Muscle layer of duodenum (tissue), 2 donors: Measurements from ENCODE around the gene PLD5.
"Not testable (repeated sequence)": the region's sequence is repeated elsewhere in the genome, so short reads cannot be mapped to it uniquely, and the experiment has no call there.

Experiments used
- H3K27ac ChIP-seq: one replicate; pipeline ENCODE4 v1.7.0; 2013; ENCODE audit warnings: mild to moderate bottlenecking, low read length
- H3K27me3 ChIP-seq: one replicate; pipeline ENCODE4 v1.7.0; 2013; ENCODE audit warnings: low read depth, mild to moderate bottlenecking, control low read depth, low read length
- H3K36me3 ChIP-seq, 2 donors: one replicate each; pipeline ENCODE4 v1.7.0; 2013; ENCODE audit warnings: low read length in 2 of 2, control low read depth in 1 of 2, mild to moderate bottlenecking in 1 of 2; ENCODE audit not compliant: insufficient read depth in 2 of 2, control insufficient read depth in 1 of 2
- H3K4me1 ChIP-seq, 2 donors: one replicate each; pipeline ENCODE4 v1.7.0; 2013; ENCODE audit warnings: low read length in 2 of 2, mild to moderate bottlenecking in 2 of 2, control low read depth in 1 of 2, moderate library complexity in 1 of 2; ENCODE audit not compliant: insufficient read depth in 2 of 2, control insufficient read depth in 1 of 2
- H3K4me3 ChIP-seq, 2 donors: one replicate each; pipeline ENCODE4 v1.7.0; 2013; ENCODE audit warnings: low read length in 2 of 2, low read depth in 1 of 2, mild to moderate bottlenecking in 1 of 2
- H3K9me3 ChIP-seq, 2 donors: one replicate each; pipeline ENCODE4 v1.7.0; 2013; ENCODE audit warnings: low read length in 2 of 2, control low read depth in 1 of 2, mild to moderate bottlenecking in 1 of 2; ENCODE audit not compliant: control insufficient read depth in 1 of 2
- donor health status: healthy.

The PLD5 gene

DNA sequence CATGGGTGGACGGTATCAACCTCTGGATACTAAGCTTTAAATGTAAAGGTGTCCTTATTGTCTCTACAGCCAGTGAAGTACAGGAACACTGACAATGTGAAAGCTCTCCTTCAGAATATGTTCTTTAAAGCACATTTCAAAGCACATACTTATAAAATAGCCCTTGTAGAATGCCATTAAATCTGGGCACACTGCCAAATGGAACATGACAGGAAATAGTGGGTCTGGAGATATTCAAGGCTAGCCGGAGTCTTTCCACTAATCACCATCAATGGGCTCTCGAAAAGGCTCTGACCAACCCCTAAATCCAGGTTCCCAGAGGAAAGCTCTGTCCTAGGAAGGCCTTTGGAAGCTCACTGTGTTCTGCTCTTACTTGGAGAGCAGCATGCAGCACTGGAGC is 46.6 kb downstream of the PLD5 start:
- H3K27me3 ChIP-seq = no peaks in the 10 kb centered on the region
- peaks cover 0 to 3% of the 10 kb centered on the region in 2 donors for H3K9me3 ChIP-seq
- no peaks in the 10 kb centered on the region for H3K4me1 ChIP-seq
- no peak overlapping the region for H3K4me3 ChIP-seq
- no peak overlapping the region for H3K27ac ChIP-seq
- H3K36me3 ChIP-seq = no peaks in the 10 kb centered on the region

DNA sequence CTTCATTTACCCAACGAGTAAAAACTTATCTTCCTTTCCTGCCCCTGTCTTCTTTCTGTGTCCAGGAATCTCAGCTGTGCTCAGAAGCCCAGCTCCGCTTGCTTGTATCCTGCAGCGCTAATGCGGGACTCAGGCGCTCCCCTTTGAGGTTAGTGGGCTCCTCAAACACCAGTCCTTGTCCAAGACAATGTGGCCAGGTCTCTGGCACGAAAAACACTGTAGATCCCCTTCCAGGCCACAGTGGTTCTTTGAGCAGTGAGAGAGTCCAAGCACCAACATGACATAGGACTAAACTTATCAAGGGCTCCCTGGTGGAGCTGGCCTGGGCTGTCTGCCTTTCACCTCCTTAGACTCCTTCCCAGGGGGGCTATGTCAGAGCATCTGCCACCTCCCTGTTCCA is 53.7 kb downstream of the PLD5 start:
- Histone ChIP-seq H3K4me3 (no peak overlapping the region), H3K9me3 (no peaks in the 10 kb centered on the region), H3K27me3 (no peaks in the 10 kb centered on the region), H3K4me1 (no peaks in the 10 kb centered on the region), H3K36me3 (no peaks in the 10 kb centered on the region), H3K27ac (no peak overlapping the region)

DNA sequence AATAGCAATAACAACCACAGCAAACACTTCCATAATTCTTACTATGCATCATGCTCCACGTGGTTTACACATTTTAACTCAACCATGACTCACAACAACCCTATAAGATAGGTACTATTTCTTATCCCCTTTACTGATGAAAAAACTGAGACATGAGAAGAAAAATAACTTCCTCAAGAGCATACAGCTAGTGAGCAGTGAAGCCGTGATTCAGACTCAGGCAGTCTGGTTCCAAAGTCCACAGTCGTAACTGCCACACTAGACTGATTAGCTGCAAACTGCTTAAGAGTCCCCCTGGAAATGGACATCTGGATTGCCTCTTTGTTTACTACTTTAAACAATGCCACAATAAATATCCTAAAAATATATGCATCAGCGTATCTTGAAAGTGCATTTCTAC is 55.7 kb downstream of the PLD5 start:
- no peaks in the 10 kb centered on the region for H3K4me1 ChIP-seq
- H3K4me3 ChIP-seq = no peak overlapping the region
- H3K27me3 ChIP-seq = no peaks in the 10 kb centered on the region
- no peaks in the 10 kb centered on the region for H3K36me3 ChIP-seq
- H3K9me3 ChIP-seq = no peaks in the 10 kb centered on the region
- H3K27ac ChIP-seq = no peak overlapping the region

DNA sequence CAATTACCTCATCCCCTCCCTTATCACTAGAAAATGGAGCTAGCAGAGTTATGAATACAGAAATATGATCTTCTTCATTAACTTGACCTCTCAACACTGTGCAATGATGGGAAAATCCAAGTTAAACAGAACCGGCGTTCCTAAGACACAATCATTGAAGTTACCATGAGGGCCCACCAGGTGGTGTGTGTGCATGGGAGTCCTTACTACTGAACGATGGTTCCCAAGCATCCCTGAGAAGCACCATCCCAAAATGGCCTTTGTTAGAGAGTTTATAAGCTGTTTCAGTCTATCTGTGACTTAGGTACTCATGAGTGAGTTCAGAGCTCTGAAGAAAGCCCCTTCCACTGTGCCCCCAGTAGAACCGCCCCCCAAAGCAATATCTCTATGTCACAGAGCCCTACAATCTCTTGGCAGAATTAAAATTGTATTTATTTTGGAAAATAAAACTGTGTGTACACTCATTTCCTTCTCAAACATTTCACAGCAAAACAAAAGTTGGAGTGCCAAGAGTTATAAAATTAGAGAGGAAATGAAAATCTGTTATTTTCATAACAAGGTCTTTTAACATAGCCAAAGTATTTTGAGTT is 56.8 kb downstream of the PLD5 start:
- H3K36me3 ChIP-seq = no peaks in the 10 kb centered on the region
- no peak overlapping the region for H3K27ac ChIP-seq
- no peak overlapping the region for H3K4me3 ChIP-seq
- H3K4me1 ChIP-seq = no peaks in the 10 kb centered on the region
- H3K9me3 ChIP-seq = no peaks in the 10 kb centered on the region
- no peaks in the 10 kb centered on the region for H3K27me3 ChIP-seq

- Histone ChIP-seq H3K27ac (no peak overlapping the region), H3K36me3 (no peaks in the 10 kb centered on the region), H3K9me3 (no peaks in the 10 kb centered on the region), H3K4me1 (no peaks in the 10 kb centered on the region), H3K4me3 (no peak overlapping the region), H3K27me3 (no peaks in the 10 kb centered on the region)
Measured at GRCh38 chr1:242462867-242463266, 61.6 kb downstream of the PLD5 start.

DNA sequence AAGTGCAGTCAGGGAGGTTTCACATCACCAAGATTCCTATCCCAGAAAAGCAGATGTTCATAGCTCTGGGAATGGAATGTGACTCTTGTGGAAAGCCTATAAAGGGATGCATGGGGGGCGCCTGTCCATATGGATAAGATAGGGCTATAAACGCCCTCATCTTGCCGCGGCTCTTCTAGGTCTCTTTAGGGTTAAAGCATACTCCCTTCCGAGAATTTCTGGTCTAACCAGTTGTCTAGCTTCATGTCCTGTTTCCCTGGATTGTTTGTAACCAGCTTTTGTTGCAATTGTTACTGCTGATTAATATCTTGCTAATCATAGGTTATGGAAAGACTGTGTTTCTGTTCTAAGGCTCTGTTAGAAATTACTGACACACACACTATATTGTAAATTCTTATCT is 64.8 kb downstream of the PLD5 start:
- H3K36me3 ChIP-seq, H3K4me3 ChIP-seq, H3K9me3 ChIP-seq, H3K27me3 ChIP-seq, H3K4me1 ChIP-seq, H3K27ac ChIP-seq: not testable (repeated sequence)

DNA sequence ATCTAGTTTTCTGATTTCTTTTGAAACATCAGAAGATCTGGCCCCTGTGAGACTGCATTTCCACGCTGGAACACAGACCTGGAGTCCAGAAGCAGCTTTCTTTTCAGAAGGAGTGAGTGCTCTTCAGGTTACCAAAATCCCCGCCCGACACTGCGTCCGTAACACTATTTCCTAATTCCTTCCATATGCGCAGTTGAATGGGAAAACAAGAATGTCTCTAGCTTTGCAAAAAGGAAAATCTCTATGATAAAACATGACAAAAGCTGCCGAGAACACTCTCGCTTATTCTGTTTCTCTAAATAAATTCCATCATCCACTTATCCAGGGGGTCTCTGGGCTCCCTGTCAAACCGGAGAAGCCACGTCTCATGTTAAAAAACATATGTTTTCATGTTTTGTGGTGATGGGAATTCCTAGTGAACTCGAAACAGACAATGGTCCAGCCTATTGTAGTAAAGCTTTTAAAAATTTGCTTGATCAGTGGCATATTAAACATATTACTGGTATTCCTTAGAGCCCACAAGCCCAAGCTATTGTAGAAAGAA is 67.7 kb downstream of the PLD5 start:
- Histone ChIP-seq H3K9me3 (no peaks in the 10 kb centered on the region), H3K4me1 (no peaks in the 10 kb centered on the region), H3K36me3 (no peaks in the 10 kb centered on the region), H3K27me3 (no peaks in the 10 kb centered on the region), H3K4me3 (no peak overlapping the region), H3K27ac (no peak overlapping the region)

DNA sequence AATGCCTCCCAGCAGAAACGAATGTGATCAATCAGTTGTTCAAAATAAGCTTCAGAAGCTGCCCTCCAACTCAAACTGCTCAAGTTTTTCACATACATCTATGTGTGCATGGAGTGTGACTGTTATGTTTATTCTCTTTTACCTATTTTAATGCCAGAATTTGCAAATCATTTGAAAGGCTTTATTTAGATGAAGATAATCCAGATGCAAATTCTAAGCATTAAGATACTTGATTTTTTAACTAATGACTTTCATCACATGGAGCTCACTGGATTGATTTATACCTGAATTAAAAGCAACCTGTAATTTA is 69.5 kb downstream of the PLD5 start:
- H3K27me3 ChIP-seq = no peaks in the 10 kb centered on the region
- H3K9me3 ChIP-seq = no peaks in the 10 kb centered on the region
- H3K27ac ChIP-seq = no peak overlapping the region
- no peaks in the 10 kb centered on the region for H3K36me3 ChIP-seq
- no peaks in the 10 kb centered on the region for H3K4me1 ChIP-seq
- H3K4me3 ChIP-seq = no peak overlapping the region

- Histone ChIP-seq H3K36me3 (no peaks in the 10 kb centered on the region), H3K4me3 (no peak overlapping the region), H3K27me3 (no peaks in the 10 kb centered on the region), H3K27ac (no peak overlapping the region), H3K4me1 (no peaks in the 10 kb centered on the region), H3K9me3 (no peaks in the 10 kb centered on the region)
Measured at GRCh38 chr1:242454262-242455051, 70.0 kb downstream of the PLD5 start.

GRCh38 chr1:242452573-242452972 is 71.9 kb downstream of the PLD5 start:
- H3K4me1 ChIP-seq = no peaks in the 10 kb centered on the region
- no peaks in the 10 kb centered on the region for H3K36me3 ChIP-seq
- H3K27me3 ChIP-seq = no peaks in the 10 kb centered on the region
- no peak overlapping the region for H3K4me3 ChIP-seq
- no peaks in the 10 kb centered on the region for H3K9me3 ChIP-seq
- no peak overlapping the region for H3K27ac ChIP-seq

GRCh38 chr1:242449661-242450060 is 74.8 kb downstream of the PLD5 start:
- Histone ChIP-seq H3K36me3 (no peaks in the 10 kb centered on the region), H3K27me3 (no peaks in the 10 kb centered on the region), H3K9me3 (no peaks in the 10 kb centered on the region), H3K4me3 (no peak overlapping the region), H3K4me1 (no peaks in the 10 kb centered on the region), H3K27ac (no peak overlapping the region)
